Measurements from ENCODE around the gene CHSY1. TPM values are rescaled to one million over a fixed set of nuclear protein-coding genes. Genes with fewer than 3 reads are reported as not detected.

CHSY1 gene
- total RNA-seq, 1 donor from 2014 or later, result 27.6 TPM

DNA sequence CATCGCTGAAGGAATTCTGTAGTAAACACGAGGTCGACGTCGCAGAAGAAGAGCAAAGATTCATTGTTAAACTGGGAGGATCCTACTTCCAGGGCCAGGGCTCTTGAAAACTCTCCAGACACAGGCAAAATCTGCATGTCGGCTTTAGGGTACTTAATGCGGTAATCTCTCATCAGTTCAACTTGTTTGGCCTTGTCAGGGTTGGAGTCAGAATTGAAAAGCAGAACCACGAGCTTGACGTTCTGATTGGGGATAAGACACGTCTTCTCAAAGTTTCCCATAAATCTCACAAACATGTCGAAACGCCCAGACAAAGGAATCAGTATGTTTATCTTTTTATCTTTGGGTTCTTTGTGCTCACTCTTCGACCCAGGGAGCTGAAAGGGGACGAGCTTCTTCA, 74.0 kb downstream of the CHSY1 start:
- Mint-ChIP-seq H3K4me1 (ENCODE audit: unreplicated experiment) (peaks cover 55% of the 10 kb centered on the region), H3K36me3 (ENCODE audit: low read depth, unreplicated experiment) (peaks cover 48% of the 10 kb centered on the region), H3K4me3 (ENCODE audit: unreplicated experiment) (peak overlapping the region; percentile 2), H3K27me3 (ENCODE audit: unreplicated experiment) (peaks cover 10% of the 10 kb centered on the region), H3K27ac (ENCODE audit: unreplicated experiment) (no peak overlapping the region), H3K9me3 (ENCODE audit: unreplicated experiment) (no peaks in the 10 kb centered on the region)
- DNase-seq (ENCODE audit: low spot score), result no peak
- TF ChIP-seq, protein P1, sequence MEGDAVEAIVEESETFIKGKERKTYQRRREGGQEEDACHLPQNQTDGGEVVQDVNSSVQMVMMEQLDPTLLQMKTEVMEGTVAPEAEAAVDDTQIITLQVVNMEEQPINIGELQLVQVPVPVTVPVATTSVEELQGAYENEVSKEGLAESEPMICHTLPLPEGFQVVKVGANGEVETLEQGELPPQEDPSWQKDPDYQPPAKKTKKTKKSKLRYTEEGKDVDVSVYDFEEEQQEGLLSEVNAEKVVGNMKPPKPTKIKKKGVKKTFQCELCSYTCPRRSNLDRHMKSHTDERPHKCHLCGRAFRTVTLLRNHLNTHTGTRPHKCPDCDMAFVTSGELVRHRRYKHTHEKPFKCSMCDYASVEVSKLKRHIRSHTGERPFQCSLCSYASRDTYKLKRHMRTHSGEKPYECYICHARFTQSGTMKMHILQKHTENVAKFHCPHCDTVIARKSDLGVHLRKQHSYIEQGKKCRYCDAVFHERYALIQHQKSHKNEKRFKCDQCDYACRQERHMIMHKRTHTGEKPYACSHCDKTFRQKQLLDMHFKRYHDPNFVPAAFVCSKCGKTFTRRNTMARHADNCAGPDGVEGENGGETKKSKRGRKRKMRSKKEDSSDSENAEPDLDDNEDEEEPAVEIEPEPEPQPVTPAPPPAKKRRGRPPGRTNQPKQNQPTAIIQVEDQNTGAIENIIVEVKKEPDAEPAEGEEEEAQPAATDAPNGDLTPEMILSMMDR (IDR thresholded peaks at IDR 0.05; ENCODE audit: unreplicated experiment), result no peak

- Mint-ChIP-seq H3K4me1 (ENCODE audit: unreplicated experiment) (peaks cover 51% of the 10 kb centered on the region), H3K27ac (ENCODE audit: unreplicated experiment) (peak overlapping the region; percentile 81), H3K27me3 (ENCODE audit: unreplicated experiment) (peaks cover 9% of the 10 kb centered on the region), H3K9me3 (ENCODE audit: unreplicated experiment) (no peaks in the 10 kb centered on the region), H3K36me3 (ENCODE audit: low read depth, unreplicated experiment) (peaks cover 51% of the 10 kb centered on the region), H3K4me3 (ENCODE audit: unreplicated experiment) (no peak overlapping the region)
- TF ChIP-seq, protein P1 (IDR thresholded peaks at IDR 0.05; ENCODE audit: unreplicated experiment), result no peak
- no peak for DNase-seq (ENCODE audit: low spot score)
Measured at GRCh38 chr15:101176625-101177024, 75.2 kb downstream of the CHSY1 start.

GRCh38 chr15:101175401-101175800, 76.4 kb downstream of the CHSY1 start:
- peaks cover 6% of the 10 kb centered on the region for H3K27me3 Mint-ChIP-seq (ENCODE audit: unreplicated experiment)
- H3K9me3 Mint-ChIP-seq (ENCODE audit: unreplicated experiment), result no peaks in the 10 kb centered on the region
- no peak for DNase-seq (ENCODE audit: low spot score)
- peaks cover 43% of the 10 kb centered on the region for H3K36me3 Mint-ChIP-seq (ENCODE audit: low read depth, unreplicated experiment)
- TF ChIP-seq, protein P1 (IDR thresholded peaks at IDR 0.05; ENCODE audit: unreplicated experiment), result no peak
- H3K4me3 Mint-ChIP-seq (ENCODE audit: unreplicated experiment), result no peak overlapping the region
- peaks cover 44% of the 10 kb centered on the region for H3K4me1 Mint-ChIP-seq (ENCODE audit: unreplicated experiment)
- H3K27ac Mint-ChIP-seq (ENCODE audit: unreplicated experiment), result peak overlapping the region; percentile 57

DNA sequence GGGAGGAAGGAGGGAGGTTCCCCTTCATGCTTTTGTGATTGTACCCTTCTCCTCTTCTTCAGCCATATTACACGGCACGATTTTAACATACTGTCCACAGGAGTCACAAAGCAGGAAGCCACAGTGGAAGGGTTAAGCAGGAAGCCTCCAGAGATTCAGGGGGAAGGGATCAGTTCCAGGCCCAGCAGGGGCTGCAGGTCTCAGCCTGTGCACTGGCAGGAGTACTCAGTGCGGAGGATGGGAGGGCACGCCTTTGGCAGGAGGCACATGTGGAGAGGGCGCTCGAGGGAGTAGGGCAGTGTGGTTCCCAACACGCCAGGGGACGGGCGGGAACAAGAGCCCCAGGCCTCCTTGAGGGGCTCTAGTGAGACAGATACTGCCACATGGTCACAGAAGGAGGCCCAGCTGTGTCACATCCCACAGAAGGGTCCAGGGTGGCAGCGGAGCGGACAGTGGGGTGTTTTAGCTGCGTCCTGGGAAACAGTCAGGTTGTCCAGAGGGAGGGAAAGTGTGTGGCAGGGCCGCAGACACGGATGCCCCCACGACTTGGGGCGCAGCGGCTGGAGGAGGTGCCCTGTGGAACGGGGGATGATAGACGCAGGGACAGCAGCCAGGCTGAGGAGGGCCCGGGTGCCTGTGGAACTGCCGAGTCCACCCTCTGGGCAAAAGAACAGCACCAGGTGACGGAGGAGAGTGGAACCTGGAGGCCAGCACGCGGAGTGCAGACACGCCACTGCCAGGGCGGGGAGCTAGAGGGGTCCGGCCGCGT, 77.5 kb downstream of the CHSY1 start:
- Mint-ChIP-seq H3K4me1 (ENCODE audit: unreplicated experiment) (peaks cover 44% of the 10 kb centered on the region), H3K27me3 (ENCODE audit: unreplicated experiment) (peaks cover 6% of the 10 kb centered on the region), H3K4me3 (ENCODE audit: unreplicated experiment) (peak overlapping the region; percentile 54), H3K36me3 (ENCODE audit: low read depth, unreplicated experiment) (peaks cover 43% of the 10 kb centered on the region), H3K27ac (ENCODE audit: unreplicated experiment) (peak overlapping the region; percentile 13), H3K9me3 (ENCODE audit: unreplicated experiment) (no peaks in the 10 kb centered on the region)
- DNase-seq (ENCODE audit: low spot score), result no peak
- TF ChIP-seq, protein P1 (IDR thresholded peaks at IDR 0.05; ENCODE audit: unreplicated experiment), result no peak
